Glomerular endothelial cell (primary cell): Measurements from ENCODE around the gene GPAT2. TPM values are rescaled to one million over a fixed set of nuclear protein-coding genes. Genes with fewer than 3 reads are reported as not detected.
"Not testable (repeated sequence)": the region's sequence is repeated elsewhere in the genome, so short reads cannot be mapped to it uniquely, and the experiment has no call there.

Source experiments
- DNase-seq: peaks from one replicate; pipeline ENCODE4 v3.0.0-alpha.2; 2011; ENCODE audit warnings: low read depth, low spot score; ENCODE audit errors: extremely low read depth
- total RNA-seq: library from RNA; depleted of rRNA; stranded (reverse); fragments of >200 nt; gene quantifications from 2 replicates; pipeline ENCODE4 v1.2.3, GENCODE V29; 2015

GPAT2 gene
- total RNA-seq, 1 donor from 2014 or later, result 5.7 TPM

- DNase-seq, result not testable (repeated sequence)
Measured at GRCh38 chr2:95990884-95991283, 43.8 kb downstream of the GPAT2 start.

Other genes starting within 250 kb of the GPAT2 start
- gene ANKRD36C, start 43.1 kb downstream of the GPAT2 start, total RNA-seq, result 15.8 and 38.4 TPM in 2 replicates
- gene ADRA2B, start 81.7 kb upstream of the GPAT2 start, total RNA-seq, result not detected in 2 replicates
- gene ASTL, start 103.6 kb upstream of the GPAT2 start, total RNA-seq, result not detected in 2 replicates
- gene DUSP2, start 110.5 kb upstream of the GPAT2 start, total RNA-seq, result 0.10 and 0.18 TPM in 2 replicates
- 85.8 and 86.1 TPM in 2 replicates for gene STARD7, start 173.9 kb upstream of the GPAT2 start, total RNA-seq
- 45.0 and 51.3 TPM in 2 replicates for gene TMEM127, start 231.1 kb upstream of the GPAT2 start, total RNA-seq
- 90.9 and 110 TPM in 2 replicates for gene CIAO1, start 231.3 kb upstream of the GPAT2 start, total RNA-seq